ENCODE results near the gene ZNF438. TPM values are rescaled to one million over a fixed set of nuclear protein-coding genes. Genes with fewer than 3 reads are reported as not detected.

The ZNF438 gene
- total RNA-seq, 1 experiment from 2014 or later: 4.6 TPM

GRCh38 chr10:30887839-30888238 lies 143.8 kb downstream of the ZNF438 start:
- DNase-seq (ENCODE audit: low read depth, low spot score): no peak
- in situ Hi-C loops (cut with HindIII; ENCODE audit: low pct_unique_long_range_greater_than_20kb, low sequenced_read_pairs): no loop called here

GRCh38 chr10:30885423-30885822 lies 146.2 kb downstream of the ZNF438 start:
- no peak for DNase-seq (ENCODE audit: low read depth, low spot score)

GRCh38 chr10:30883751-30884150 lies 147.9 kb downstream of the ZNF438 start:
- no peak for DNase-seq (ENCODE audit: low read depth, low spot score)
- in situ Hi-C loops (cut with HindIII; ENCODE audit: low pct_unique_long_range_greater_than_20kb, low sequenced_read_pairs): no loop called here

More at GRCh38 chr10:30885423-30885822, 146.2 kb downstream of the ZNF438 start:
- in situ Hi-C loops (cut with HindIII; ENCODE audit: low pct_unique_long_range_greater_than_20kb, low sequenced_read_pairs): no loop called here

- DNase-seq (ENCODE audit: low read depth, low spot score): no peak
- in situ Hi-C loops (cut with HindIII; ENCODE audit: low pct_unique_long_range_greater_than_20kb, low sequenced_read_pairs): no loop called here
Measured at GRCh38 chr10:30883116-30883515, 148.5 kb downstream of the ZNF438 start.

- no peak for DNase-seq (ENCODE audit: low read depth, low spot score)
- in situ Hi-C loops (cut with HindIII; ENCODE audit: low pct_unique_long_range_greater_than_20kb, low sequenced_read_pairs): no loop called here
Measured at GRCh38 chr10:30882281-30882680, 149.4 kb downstream of the ZNF438 start.

GRCh38 chr10:30878920-30879319 lies 152.7 kb downstream of the ZNF438 start:
- in situ Hi-C loops (cut with HindIII; ENCODE audit: low pct_unique_long_range_greater_than_20kb, low sequenced_read_pairs): no loop called here
- no peak for DNase-seq (ENCODE audit: low read depth, low spot score)

GRCh38 chr10:30877111-30877510 lies 154.6 kb downstream of the ZNF438 start:
- in situ Hi-C loops (cut with HindIII; ENCODE audit: low pct_unique_long_range_greater_than_20kb, low sequenced_read_pairs): no loop called here
- no peak for DNase-seq (ENCODE audit: low read depth, low spot score)

GRCh38 chr10:30873411-30873810 lies 158.3 kb downstream of the ZNF438 start:
- no peak for DNase-seq (ENCODE audit: low read depth, low spot score)
- in situ Hi-C loops (cut with HindIII; ENCODE audit: low pct_unique_long_range_greater_than_20kb, low sequenced_read_pairs): no loop called here

- in situ Hi-C loops (cut with HindIII; ENCODE audit: low pct_unique_long_range_greater_than_20kb, low sequenced_read_pairs): no loop called here
Measured at GRCh38 chr10:30870896-30871295, 160.8 kb downstream of the ZNF438 start.

GRCh38 chr10:30869566-30869965 lies 162.1 kb downstream of the ZNF438 start:
- in situ Hi-C loops (cut with HindIII; ENCODE audit: low pct_unique_long_range_greater_than_20kb, low sequenced_read_pairs): no loop called here
- no peak for DNase-seq (ENCODE audit: low read depth, low spot score)

More at GRCh38 chr10:30870896-30871295, 160.8 kb downstream of the ZNF438 start:
- no peak for DNase-seq (ENCODE audit: low read depth, low spot score)

GRCh38 chr10:30868611-30869010 lies 163.1 kb downstream of the ZNF438 start:
- in situ Hi-C loops (cut with HindIII; ENCODE audit: low pct_unique_long_range_greater_than_20kb, low sequenced_read_pairs): no loop called here
- no peak for DNase-seq (ENCODE audit: low read depth, low spot score)

GRCh38 chr10:30866896-30867295 lies 164.8 kb downstream of the ZNF438 start:
- no peak for DNase-seq (ENCODE audit: low read depth, low spot score)
- in situ Hi-C loops (cut with HindIII; ENCODE audit: low pct_unique_long_range_greater_than_20kb, low sequenced_read_pairs): no loop called here

- in situ Hi-C loops (cut with HindIII; ENCODE audit: low pct_unique_long_range_greater_than_20kb, low sequenced_read_pairs): no loop called here
Measured at GRCh38 chr10:30865141-30865926, 166.3 kb downstream of the ZNF438 start.

GRCh38 chr10:30863516-30864210 lies 168.0 kb downstream of the ZNF438 start:
- no peak for DNase-seq (ENCODE audit: low read depth, low spot score)
- in situ Hi-C loops (cut with HindIII; ENCODE audit: low pct_unique_long_range_greater_than_20kb, low sequenced_read_pairs): no loop called here

More at GRCh38 chr10:30865141-30865926, 166.3 kb downstream of the ZNF438 start:
- DNase-seq (ENCODE audit: low read depth, low spot score): no peak

- in situ Hi-C loops (cut with HindIII; ENCODE audit: low pct_unique_long_range_greater_than_20kb, low sequenced_read_pairs): no loop called here
- no peak for DNase-seq (ENCODE audit: low read depth, low spot score)
Measured at GRCh38 chr10:30862486-30862885, 169.2 kb downstream of the ZNF438 start.

GRCh38 chr10:30861976-30862375 lies 169.7 kb downstream of the ZNF438 start:
- no peak for DNase-seq (ENCODE audit: low read depth, low spot score)
- in situ Hi-C loops (cut with HindIII; ENCODE audit: low pct_unique_long_range_greater_than_20kb, low sequenced_read_pairs): no loop called here

- in situ Hi-C loops (cut with HindIII; ENCODE audit: low pct_unique_long_range_greater_than_20kb, low sequenced_read_pairs): no loop called here
Measured at GRCh38 chr10:30861221-30861620, 170.4 kb downstream of the ZNF438 start.

GRCh38 chr10:30858499-30858898 lies 173.2 kb downstream of the ZNF438 start:
- DNase-seq (ENCODE audit: low read depth, low spot score): no peak

More at GRCh38 chr10:30861221-30861620, 170.4 kb downstream of the ZNF438 start:
- DNase-seq (ENCODE audit: low read depth, low spot score): no peak

GRCh38 chr10:30857803-30858202 lies 173.9 kb downstream of the ZNF438 start:
- peak; percentile 31 for DNase-seq (ENCODE audit: low read depth, low spot score)
- in situ Hi-C loops (cut with HindIII; ENCODE audit: low pct_unique_long_range_greater_than_20kb, low sequenced_read_pairs): no loop called here

More at GRCh38 chr10:30858499-30858898, 173.2 kb downstream of the ZNF438 start:
- in situ Hi-C loops (cut with HindIII; ENCODE audit: low pct_unique_long_range_greater_than_20kb, low sequenced_read_pairs): no loop called here
